ENCODE measurements around the gene RNF187.
"Not testable (repeated sequence)": the region's sequence is repeated elsewhere in the genome, so short reads cannot be mapped to it uniquely, and the experiment has no call there.

RNF187 gene

DNA sequence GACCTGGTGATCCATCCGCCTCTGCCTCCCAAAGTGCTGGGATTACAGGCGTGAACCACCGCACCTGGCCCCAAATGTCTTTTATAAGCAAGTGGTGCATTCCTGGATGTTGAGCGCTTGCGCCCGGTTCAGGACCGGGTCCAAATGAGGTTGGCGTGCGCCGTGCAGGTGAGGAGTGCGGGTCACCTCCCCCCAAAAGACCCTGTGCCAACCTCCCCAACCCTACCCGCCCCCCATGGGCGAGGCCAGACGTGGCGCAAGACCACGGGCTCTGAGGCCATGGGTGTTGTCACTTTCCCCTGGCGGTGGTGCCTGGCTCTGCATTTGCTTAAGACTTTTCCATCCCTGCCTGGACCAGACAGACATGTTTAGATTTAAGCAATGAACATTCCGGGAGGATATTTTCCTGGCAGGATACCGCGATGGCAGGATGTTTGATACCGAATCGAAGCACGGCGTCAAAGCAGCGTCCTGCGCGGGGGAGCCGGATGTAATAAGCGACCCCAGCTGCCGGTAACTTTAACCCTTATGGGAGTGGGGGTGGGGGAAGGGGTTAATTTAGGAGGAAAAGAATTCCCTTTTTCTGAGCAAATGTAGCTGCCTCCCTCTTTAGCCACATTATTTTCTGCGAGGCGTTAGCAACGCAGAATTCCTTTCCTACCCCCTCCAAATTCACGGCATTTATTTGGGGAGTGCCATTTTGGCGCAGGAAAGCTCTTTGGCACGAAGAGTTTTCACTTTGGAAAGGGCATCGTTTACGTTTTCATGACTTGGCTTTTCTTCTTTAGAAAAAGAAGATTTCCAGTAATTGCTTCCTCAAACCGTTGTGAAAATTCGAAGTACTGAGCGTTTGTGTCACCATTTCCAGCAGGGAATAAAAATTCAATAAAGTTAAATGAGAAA lies 27.8 kb upstream of the RNF187 start:
- intact Hi-C loops (cut with DNase I), result loop anchor here (5.0 kb wide), 1 partner anchor 52 kb away; the partner anchor contains the start of gene TRIM11
- DNase-seq, result peak in 9 of 10 donors; percentile 22 to 92 (median 60)

DNA sequence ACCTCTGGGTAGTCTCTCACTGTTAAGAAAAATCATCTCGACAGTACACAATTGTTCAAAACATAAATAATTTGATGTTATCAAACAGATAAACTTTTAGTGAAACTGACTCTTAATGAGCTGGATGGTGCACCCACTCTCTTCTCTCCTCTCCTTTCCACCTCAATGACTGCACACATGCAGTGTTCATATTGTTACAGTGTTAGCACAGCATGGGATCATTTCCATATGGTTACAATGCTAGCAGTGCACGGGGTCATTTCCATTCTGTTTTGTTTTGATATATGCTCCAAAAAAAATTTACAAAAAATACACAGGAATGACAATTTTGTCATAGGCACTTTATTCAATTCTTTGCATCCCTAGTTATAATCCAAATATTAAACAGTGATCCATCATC lies 26.4 kb upstream of the RNF187 start:
- intact Hi-C loops (cut with DNase I), result no loop called here

DNA sequence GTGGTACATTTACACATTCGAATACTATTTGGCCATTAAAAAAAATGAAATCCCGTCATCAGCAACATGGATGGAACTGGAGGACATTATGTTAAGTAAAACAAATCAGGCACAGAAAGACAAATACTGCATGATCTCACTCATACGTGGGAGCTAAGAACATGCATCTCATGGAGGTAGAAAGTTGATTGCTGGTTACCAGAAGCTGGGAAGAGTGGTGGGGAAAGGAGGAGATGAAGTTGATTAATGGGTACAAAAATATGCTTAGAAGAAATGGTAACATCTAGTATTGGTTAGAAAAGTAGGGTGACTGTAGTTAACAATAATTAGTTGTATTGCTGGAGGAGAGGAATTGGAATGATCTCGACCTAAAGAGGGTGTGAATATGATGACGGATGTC lies 24.6 kb upstream of the RNF187 start:
- DNase-seq, result no peak
- intact Hi-C loops (cut with DNase I), result no loop called here

More for the DNA sequence above, 26.4 kb upstream of the RNF187 start:
- no peak for DNase-seq

DNA sequence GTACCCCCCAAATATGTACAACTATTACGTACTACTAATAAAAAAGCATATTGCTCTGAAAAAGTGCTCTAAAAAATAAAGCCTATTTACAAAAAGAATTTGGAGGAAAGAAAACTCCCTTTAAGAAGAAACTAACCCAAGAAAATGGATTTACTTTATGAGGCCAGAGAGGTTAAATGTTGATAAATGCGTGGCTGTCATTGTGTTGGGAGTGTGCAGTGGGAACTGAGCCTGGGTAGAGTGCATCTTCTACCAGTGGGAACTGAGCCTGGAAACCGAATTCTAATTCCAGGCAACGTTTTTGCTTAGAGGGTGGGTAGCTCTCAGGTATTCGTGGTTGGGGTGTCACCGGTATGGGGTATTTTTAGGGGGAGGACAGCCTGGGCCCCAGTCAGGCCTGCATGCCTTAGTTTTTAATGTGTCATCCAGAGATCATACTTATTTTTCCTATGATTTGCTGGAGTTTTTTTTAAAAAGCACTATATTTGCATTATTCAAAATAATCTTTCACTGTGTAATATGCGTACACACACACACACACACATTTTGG lies 24.1 kb upstream of the RNF187 start:
- intact Hi-C loops (cut with DNase I), result no loop called here
- no peak for DNase-seq

DNA sequence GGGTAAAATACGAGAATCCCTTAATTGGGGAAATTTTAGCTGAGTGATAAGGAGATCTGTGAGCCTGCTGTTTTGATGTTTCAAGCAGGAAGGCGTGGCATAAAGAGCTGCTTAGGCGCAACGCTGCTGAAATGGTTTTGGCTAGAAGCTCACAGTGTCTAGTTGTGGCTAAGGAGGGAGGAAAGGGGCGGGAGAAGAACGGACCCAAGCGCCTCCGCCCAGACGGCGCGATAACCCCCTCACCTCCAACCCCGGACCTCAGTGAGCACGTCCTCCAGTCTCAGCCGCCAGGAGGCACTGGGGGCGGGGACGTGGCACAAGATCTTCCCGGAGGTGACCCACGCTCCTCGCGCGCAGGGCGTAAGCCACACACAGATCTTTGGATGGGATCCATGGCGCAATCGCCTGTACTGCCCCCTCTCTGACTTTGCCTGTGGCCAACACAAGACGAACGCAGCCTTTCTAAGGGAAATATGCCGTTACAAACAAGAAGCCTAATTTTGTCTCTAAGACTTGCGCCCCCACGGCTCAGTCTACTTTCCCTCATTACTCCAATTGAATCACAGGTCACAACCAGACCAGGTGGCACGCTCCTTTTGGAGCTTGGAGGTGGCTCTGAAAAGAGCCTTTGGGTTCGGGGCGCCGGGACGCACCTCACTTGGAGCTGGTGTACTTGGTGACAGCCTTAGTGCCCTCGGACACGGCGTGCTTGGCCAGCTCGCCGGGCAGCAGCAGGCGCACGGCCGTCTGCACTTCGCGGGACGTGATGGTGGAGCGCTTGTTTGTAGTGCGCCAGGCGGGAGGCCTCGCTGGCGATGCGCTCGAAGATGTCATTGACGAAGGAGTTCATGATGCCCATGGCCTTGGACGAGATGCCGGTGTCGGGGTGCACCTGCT lies 23.4 kb upstream of the RNF187 start:
- peak in 1 of 10 donors; percentile 84 for DNase-seq
- intact Hi-C loops (cut with DNase I), result no loop called here

DNA sequence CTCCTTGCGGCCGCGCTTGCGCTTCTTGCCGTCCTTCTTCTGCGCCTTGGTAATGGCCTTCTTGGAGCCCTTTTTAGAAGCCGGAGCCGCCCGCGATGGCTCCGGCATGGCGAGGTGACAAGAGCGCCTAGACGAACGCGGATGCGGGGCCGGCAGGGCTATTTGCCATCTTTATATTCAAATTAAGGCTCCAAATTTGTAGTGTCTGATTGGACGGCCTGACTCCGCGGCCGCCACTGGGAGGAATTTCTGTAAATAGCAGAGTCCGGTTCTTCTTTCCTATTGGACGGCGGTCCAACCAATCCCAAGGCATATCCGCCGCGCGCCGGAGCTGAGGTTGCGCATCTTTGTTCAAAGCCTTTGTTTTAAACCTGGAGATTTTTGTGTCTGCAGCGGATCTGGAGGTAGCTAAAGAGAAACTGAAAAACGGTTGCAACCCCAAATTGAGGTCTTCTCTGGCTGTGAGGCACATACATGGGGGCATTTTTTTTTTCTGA lies 22.6 kb upstream of the RNF187 start:
- DNase-seq, result peak; percentile 69 to 98 (median 86)
- intact Hi-C loops (cut with DNase I), result no loop called here

DNA sequence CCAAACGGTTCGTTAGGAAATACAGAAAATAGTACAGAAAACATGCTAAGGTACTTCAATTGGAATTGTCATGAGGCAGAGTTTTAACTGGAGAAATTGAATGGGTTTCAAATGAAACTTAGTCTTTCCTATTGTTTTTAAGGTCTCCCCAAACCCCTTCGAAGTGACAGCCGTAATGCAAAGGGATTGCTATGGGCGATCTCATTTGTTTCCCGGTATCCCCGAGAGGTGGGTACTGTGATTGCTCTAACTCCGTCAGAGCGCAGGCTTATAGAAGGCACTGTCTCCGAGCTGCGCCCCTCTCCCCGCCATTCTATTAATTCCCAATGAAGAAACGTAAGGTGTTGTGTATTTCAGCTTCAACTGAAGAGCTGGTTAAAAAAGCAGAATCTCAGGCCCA lies 22.0 kb upstream of the RNF187 start:
- no peak for DNase-seq
- intact Hi-C loops (cut with DNase I), result no loop called here

DNA sequence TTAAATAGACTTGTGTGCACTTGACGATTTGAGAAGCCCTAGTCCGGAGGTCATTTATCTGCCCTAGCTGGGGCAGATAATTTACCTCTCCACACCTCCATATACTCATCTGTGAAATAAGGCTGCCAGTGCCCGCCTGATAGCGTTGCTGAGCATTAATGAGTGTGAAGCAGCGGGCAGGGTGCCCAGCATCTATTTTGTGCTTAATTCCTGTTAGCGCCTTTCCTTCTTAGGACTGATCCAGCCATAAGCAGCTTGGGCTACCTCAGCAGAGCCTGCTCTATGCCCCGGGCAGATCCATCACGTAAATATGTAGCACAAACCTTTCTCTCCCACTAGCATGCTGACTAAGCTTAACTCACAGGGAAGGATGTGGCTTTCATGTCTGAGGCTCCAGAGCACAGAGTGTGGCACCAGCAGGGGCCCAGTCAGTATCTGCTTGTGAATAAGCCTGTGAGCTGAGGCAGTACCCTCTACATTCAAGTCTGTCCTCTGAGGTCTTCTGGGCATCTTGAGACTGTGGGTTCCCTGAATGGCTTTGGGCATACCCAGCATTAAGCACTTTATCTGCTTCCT lies 21.5 kb upstream of the RNF187 start:
- DNase-seq, result no peak
- intact Hi-C loops (cut with DNase I), result loop anchor here (2.0 kb wide), 1 partner anchor 17 kb away; no protein-coding TSS in a partner anchor

DNA sequence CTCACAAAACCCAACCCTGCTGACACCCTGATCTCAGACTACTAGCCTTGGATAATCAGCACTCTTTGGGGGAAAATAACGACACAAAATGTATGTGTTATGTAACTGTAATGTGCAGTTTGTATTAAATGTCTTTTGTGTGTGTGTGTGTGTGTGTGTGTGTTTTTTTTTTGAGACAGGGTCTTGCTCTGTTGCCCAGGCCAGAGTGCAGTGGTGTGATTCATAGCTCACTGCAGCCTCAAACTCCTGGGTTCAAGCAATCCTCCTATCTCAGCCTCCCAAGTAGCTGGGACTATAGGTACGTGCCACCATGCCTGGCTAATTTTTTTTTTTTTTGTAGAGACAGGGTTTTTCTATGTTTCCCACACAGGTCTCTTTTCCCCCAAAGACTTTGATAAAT lies 19.0 kb upstream of the RNF187 start:
- intact Hi-C loops (cut with DNase I); DNase-seq: not testable (repeated sequence)

DNA sequence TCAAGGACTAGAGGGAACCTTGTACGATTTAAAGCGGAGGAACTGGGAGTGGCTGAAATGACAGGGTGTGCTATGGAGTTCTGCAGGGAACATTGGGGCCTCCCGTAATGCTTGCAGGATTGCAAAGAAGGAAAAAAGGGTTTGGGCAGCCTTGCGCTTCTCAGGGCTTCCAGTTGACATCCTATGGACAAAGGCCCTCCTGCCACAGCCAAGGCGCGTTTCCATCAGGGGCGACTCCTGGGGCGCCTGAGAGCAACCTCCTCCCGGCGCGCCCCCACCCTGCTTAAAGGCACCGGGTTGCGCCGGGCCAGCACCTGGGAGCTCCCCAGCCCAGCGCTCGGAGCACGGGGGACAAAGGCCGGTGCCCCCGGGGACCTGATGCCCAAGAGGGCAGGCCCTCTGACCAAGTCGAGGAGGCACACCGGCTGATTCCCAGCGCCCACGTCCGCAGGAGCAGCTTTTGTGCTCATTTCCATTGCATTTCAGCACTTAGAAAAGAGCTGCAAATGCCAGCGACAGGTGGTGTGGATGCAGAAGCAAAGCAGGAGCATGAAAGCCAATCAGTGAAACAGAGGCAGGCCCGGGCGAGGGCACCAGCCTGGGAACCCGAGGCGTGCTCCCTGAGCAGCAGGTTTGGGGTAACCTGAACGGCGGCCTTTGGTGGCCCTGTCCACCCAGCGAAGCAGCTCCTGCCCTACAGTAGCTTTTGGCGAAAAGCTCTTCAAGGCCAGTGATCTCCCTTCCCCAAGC lies 17.6 kb upstream of the RNF187 start:
- peak in 1 of 10 donors; percentile 67 for DNase-seq
- intact Hi-C loops (cut with DNase I), result no loop called here

DNA sequence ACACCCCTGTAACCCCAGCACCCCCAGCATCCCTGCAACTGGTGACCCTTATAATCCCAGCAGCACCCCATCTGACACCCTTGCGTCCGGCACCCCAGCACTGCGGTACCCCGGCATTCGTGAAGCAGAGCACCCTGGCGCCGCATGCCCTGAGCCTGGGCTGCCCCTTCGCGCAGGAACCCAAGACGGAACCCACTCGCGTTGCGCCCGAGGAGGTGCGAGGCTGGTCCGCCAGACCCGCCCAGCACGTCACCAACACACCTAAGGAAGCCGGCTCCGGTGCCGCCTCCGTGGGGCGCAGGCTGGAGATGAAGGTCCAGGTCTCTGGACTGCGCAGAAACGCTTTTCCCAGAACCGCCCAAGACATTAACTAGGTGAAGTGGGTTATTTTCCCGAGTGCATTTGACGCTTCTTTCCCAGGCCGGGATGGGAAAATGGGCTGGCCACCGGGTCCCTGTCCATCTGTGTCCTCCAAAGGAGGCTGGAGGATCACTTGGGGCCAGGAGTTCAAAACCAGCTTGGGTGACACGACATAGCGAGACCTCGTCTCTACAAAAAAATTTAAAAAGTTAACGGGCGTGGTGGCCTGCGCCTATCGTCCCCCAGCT lies 15.9 kb upstream of the RNF187 start:
- intact Hi-C loops (cut with DNase I), result no loop called here
- DNase-seq, result peak in 1 of 10 donors; percentile 61

DNA sequence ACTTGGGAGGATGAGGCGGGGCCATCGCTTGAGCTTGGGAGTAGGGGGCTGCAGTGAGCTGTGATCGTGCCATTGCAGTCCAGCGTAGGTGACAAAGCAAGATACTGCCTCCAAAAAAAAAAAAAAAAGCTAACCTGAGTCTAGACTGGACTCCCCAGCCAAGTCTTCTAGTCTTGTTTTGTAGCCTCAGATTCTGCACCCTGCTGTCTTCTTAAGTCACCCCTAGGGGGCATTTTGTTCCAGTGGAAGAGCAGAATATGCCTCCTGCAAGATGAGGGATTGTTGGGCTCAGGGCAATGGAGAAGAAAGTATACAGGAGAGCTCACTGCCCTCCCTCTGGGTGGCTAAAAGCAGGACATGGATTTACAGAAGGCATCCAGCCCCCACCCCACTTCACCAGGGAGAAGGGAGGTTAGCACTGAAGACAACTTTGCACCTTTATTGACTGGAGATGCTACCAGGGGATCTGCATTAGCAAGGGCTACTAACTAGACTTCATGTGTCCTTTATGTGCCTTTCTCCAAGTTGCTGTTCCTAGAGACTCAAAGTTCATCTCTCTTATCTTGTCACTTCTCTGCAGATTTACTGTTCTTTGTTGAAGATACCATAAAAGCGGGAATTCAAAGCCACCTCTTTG lies 15.3 kb upstream of the RNF187 start:
- no peak for DNase-seq
- intact Hi-C loops (cut with DNase I), result no loop called here

DNA sequence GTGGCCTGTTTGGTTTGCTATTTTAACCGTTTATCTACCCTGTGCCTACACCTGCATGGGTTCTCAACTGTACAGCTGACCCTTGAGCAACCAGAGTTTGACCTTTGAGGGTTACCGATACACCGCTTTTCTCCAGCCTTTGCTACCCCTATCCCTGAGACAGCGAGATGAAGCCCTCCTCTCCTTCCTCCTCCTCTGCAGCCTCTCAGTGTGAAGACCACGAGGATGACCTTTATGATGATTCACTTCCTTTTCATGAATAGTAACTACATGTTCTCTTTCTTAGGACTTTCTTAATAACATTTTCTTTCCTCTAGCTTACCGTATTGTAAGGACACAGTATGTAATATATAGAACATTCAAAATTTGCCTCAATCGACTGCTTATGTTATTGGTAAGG lies 14.5 kb upstream of the RNF187 start:
- intact Hi-C loops (cut with DNase I), result no loop called here
- DNase-seq, result no peak

DNA sequence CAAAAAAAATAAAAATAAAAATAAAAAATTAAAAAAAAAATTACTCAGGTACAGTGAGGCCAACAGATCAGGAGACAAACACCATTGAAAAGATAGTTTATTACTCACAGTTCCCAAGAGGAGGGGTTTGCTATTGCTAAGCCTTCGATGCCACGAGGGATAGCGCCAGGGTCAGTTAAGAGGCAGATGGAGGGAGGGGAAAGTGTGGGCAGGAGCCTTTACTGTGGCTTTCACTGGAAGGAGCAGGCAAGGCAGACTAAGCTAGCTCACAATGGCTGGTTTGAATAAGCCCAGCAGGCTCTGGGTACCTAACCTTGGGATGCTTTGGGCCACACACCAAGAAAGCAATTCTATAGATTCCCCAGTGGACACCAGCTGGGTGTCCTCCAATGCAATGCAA lies 12.7 kb upstream of the RNF187 start:
- no peak for DNase-seq
- intact Hi-C loops (cut with DNase I), result no loop called here

DNA sequence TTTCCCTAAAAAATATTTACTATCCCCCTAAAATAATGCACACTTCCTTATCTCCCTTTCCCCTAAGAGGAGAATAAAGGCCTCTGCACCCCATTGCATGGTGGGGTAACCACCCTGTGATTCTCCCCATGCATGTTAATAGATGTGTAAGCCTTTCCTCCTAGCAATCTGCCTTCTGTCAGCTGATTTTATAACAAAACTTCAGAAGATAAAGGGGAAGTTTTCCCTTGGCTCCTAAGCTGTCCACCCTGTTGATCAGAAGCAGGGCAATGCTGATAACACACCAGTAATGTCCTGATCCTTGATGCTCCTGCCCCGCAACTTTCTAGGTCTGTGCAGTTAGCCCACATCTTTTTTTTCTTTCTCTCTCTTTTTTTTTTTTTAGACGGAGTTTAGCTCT lies 11.4 kb upstream of the RNF187 start:
- DNase-seq, result no peak
- intact Hi-C loops (cut with DNase I), result no loop called here

DNA sequence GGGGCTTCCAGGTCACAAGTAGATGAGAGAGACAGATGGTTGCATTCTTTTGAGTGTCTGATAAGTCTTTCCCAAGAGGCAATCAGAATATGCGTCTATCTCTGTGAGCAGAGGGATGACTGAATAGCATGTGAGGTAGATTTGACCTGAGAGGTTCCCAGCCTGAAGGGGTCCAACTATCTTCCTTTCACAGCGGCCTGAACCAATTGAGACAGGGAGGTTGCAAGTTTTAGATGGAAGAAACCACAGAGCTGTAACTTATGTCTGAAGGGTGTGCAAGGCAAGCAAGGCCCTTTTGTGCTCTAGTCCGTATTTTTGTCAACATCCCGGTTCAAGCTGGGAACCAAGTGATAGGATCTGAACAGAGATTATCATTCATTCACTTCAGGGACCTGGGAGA lies 9.9 kb upstream of the RNF187 start:
- no peak for DNase-seq
- intact Hi-C loops (cut with DNase I), result no loop called here

DNA sequence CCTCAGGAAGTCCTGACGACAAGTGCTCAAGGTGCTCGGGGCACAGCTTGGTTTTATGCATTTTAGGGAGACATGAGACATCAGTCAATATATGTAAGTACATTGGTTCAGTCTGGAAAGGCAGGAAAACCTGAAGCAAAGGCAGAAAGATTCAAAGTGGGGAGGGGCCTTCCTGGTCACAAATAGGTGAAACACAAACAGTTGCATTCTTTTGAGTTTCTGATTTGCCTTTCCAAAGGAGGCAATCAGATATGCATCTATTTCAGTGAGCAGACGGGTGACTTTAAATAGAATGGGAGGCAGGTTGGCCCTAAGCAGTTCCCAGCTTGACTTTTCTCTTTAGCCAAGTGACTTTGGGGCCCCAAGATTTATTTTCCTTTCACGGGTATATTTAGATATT lies 8.9 kb upstream of the RNF187 start:
- intact Hi-C loops (cut with DNase I), result no loop called here

DNA sequence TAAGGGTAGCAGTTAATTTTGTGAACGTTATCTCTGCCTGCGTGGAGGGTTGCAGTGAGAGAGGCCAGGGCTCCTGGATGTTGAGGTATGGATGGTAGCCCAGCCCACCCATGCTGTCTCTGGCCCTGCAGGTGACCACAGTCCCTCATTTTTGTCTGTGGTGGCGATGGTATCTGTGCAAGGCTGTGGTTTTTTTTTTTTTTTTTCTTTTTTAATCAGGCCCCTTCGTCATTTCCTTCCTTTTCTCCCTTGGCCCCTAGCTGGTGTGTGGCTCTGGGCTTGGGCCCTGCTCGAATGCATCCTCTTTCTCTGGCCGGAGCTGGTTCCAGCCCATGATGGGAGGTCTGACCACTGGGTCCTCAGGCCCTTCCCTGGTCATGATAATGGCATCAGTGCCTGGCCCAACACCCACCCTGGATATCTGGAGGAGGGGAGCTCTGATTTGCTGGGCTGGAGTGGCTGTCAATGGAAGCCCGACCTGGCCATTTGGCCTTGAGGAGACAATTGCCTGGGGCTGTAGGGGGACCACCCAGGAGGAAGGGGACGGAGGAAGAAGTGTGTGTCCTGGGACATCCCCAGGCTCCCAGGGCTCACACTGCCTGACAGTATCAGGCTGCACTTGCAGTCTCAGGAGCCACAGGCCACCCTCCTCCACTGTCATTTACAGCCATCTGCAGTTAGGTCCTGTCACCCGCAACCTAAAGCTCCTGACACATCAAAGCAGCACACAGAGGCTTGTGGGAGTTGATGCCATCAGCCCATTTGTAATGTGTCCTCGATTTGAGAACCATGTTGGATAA lies 8.1 kb upstream of the RNF187 start:
- DNase-seq, result no peak
- intact Hi-C loops (cut with DNase I), result no loop called here

More for the DNA sequence above, 8.9 kb upstream of the RNF187 start:
- DNase-seq, result no peak
